Left ventricle myocardium inferior (tissue), 1 donor: Measurements from ENCODE around the gene CCDC70. TPM values are rescaled to one million over a fixed set of nuclear protein-coding genes. Genes with fewer than 3 reads are reported as not detected.

Source experiments
- DNase-seq: peaks from one replicate; pipeline ENCODE4 v3.0.0-alpha.2; 2020
- H3K27ac ChIP-seq: fragments of 200-600 bp; replicated peaks from 2 replicates; pipeline ENCODE4 v1.8.0; 2021
- H3K27me3 ChIP-seq: fragments of 200-600 bp; 2 replicates; pipeline ENCODE4 v1.8.0; 2021; ENCODE audit warnings: low read depth
- H3K36me3 ChIP-seq: fragments of 200-600 bp; 2 replicates; pipeline ENCODE4 v1.8.0; 2021
- H3K4me1 ChIP-seq: fragments of 200-600 bp; 2 replicates; pipeline ENCODE4 v1.8.0; 2021
- H3K4me3 ChIP-seq: fragments of 200-600 bp; 2 replicates; pipeline ENCODE4 v1.8.0; 2021; ENCODE audit warnings: mild to moderate bottlenecking, moderate library complexity
- H3K9me3 ChIP-seq: fragments of 200-600 bp; replicated peaks from 2 replicates; pipeline ENCODE4 v1.8.0; 2021
- CTCF ChIP-seq: fragments of 200-600 bp; IDR thresholded peaks from 2 replicates; pipeline ENCODE4 v1.8.0; 2021; ENCODE audit warnings: antibody characterized with exemption, mild to moderate bottlenecking, borderline replicate concordance
- intact Hi-C: fragments of 100-400 bp; cut with micrococcal nuclease; formaldehyde crosslinking; loops from one replicate; pipeline ENCODE4 v1.11.0; 2022
- total RNA-seq: library from RNA; stranded (reverse); fragmentation: NEBNext Ultra II Directional; extraction: Animal tissue kit (Norgen Biotek cat#: 25700); gene quantifications from one replicate; pipeline ENCODE4 v1.2.1, GENCODE V29; 2021
- donor health status: DM: no; HTN: yes; CAD: no; lungs with severe emphysema.

Gene CCDC70
- total RNA-seq, 1 donor from 2014 or later, result not detected

GRCh38 chr13:51874651-51875050 lies 12.9 kb downstream of the CCDC70 start:
- intact Hi-C loops, result no loop called here
- no peak overlapping the region for H3K4me3 ChIP-seq
- H3K4me1 ChIP-seq, result peaks cover 3% of the 10 kb centered on the region
- H3K27ac ChIP-seq, result no peak overlapping the region
- no peaks in the 10 kb centered on the region for H3K27me3 ChIP-seq
- H3K36me3 ChIP-seq, result no peaks in the 10 kb centered on the region
- no peaks in the 10 kb centered on the region for H3K9me3 ChIP-seq
- TF ChIP-seq CTCF, result no peak
- DNase-seq, result no peak

- no peaks in the 10 kb centered on the region for H3K27me3 ChIP-seq
- no peaks in the 10 kb centered on the region for H3K36me3 ChIP-seq
- no peak for DNase-seq
- peaks cover 11% of the 10 kb centered on the region for H3K9me3 ChIP-seq
- no peak overlapping the region for H3K27ac ChIP-seq
- no peak for TF ChIP-seq CTCF
- intact Hi-C loops, result no loop called here
- H3K4me3 ChIP-seq, result no peak overlapping the region
- no peaks in the 10 kb centered on the region for H3K4me1 ChIP-seq
These were observed 17.4 kb downstream of the CCDC70 start for GRCh38 chr13:51879133-51879532.

- no peaks in the 10 kb centered on the region for H3K4me1 ChIP-seq
- intact Hi-C loops, result no loop called here
- no peaks in the 10 kb centered on the region for H3K27me3 ChIP-seq
- no peak for DNase-seq
- no peak for TF ChIP-seq CTCF
- H3K9me3 ChIP-seq, result peaks cover 11% of the 10 kb centered on the region
- H3K4me3 ChIP-seq, result no peak overlapping the region
- H3K27ac ChIP-seq, result no peak overlapping the region
- no peaks in the 10 kb centered on the region for H3K36me3 ChIP-seq
These were observed 19.5 kb downstream of the CCDC70 start for GRCh38 chr13:51881296-51881695.

- DNase-seq, result no peak
- H3K9me3 ChIP-seq, result peaks cover 11% of the 10 kb centered on the region
- H3K4me3 ChIP-seq, result no peak overlapping the region
- intact Hi-C loops, result no loop called here
- no peak for TF ChIP-seq CTCF
- H3K4me1 ChIP-seq, result no peaks in the 10 kb centered on the region
- no peaks in the 10 kb centered on the region for H3K27me3 ChIP-seq
- H3K36me3 ChIP-seq, result no peaks in the 10 kb centered on the region
- no peak overlapping the region for H3K27ac ChIP-seq
These were observed 20.9 kb downstream of the CCDC70 start for GRCh38 chr13:51882570-51883225.

- H3K27ac ChIP-seq, result no peak overlapping the region
- peaks cover 11% of the 10 kb centered on the region for H3K9me3 ChIP-seq
- intact Hi-C loops, result no loop called here
- no peaks in the 10 kb centered on the region for H3K36me3 ChIP-seq
- TF ChIP-seq CTCF, result no peak
- no peaks in the 10 kb centered on the region for H3K27me3 ChIP-seq
- no peak for DNase-seq
- no peaks in the 10 kb centered on the region for H3K4me1 ChIP-seq
- no peak overlapping the region for H3K4me3 ChIP-seq
These were observed 21.4 kb downstream of the CCDC70 start for GRCh38 chr13:51883226-51883600.
